Right lobe of liver (tissue), 6 donors: Measurements from ENCODE around the gene MICU2. TPM values are rescaled to one million over a fixed set of nuclear protein-coding genes. Genes with fewer than 3 reads are reported as not detected.

ENCODE experiments used
- ATAC-seq, 4 donors: fragments of 200-7000 bp; cut with Tn5 transposase; one replicate each; pipeline ENCODE4 v1.9.1; 2020; ENCODE audit warnings: mild to moderate bottlenecking in 4 of 4, moderate library complexity in 4 of 4
- DNase-seq, 3 donors: peaks; one replicate each; pipeline ENCODE4 v3.0.0-alpha.2; 2020
- H3K27ac ChIP-seq, 3 donors: fragments of 200-600 bp; one replicate each; pipeline ENCODE4 v1.8.0; 2022
- H3K27me3 ChIP-seq, 2 donors: fragments of 200-600 bp; one replicate each; pipeline ENCODE4 v1.8.0; 2022
- H3K36me3 ChIP-seq, 4 donors: fragments of 200-600 bp; sonication (generic) in 1 of 4; one replicate each; pipeline versions ENCODE4 v1.5.1 to v1.8.0; 2017 to 2022; ENCODE audit warnings: control low read depth in 1 of 4
- H3K4me1 ChIP-seq, 4 donors: fragments of 200-600 bp; sonication (generic) in 1 of 4; one replicate each; pipeline versions ENCODE4 v1.5.1 to v1.8.0; 2017 to 2022; ENCODE audit warnings: control low read depth in 1 of 4
- H3K4me3 ChIP-seq, 3 donors: fragments of 200-600 bp; one replicate each; pipeline ENCODE4 v1.8.0; 2022
- H3K9me3 ChIP-seq, 4 donors: fragments of 200-600 bp; sonication (generic) in 1 of 4; one replicate each; pipeline versions ENCODE4 v1.5.1 to v1.8.0; 2017 to 2022; ENCODE audit warnings: control low read depth in 1 of 4
- CTCF ChIP-seq, 4 donors: fragments of 200-600 bp in 3 of 4; fragments of 450-650 bp in 1 of 4; IDR thresholded peaks; one replicate each; pipeline versions ENCODE4 v1.5.1 to v1.8.0; 2016 to 2022; ENCODE audit warnings: antibody characterized with exemption in 4 of 4, mild to moderate bottlenecking in 2 of 4
- POLR2A ChIP-seq: fragments of 450-650 bp; IDR thresholded peaks from one replicate; pipeline ENCODE4 v1.6.1; 2017; ENCODE audit warnings: antibody characterized with exemption, mild to moderate bottlenecking
- WGBS: methylation state at CpG from one replicate; pipeline ENCODE4 v1.1.6; 2018; ENCODE audit warnings: low coverage, low lambda C conversion rate; ENCODE audit not compliant: insufficient coverage; ENCODE audit errors: missing lambda C conversion rate; 5-methylcytosine and 5-hydroxymethylcytosine counted together
- intact Hi-C, 2 donors: fragments of 100-400 bp; cut with DNase I; formaldehyde crosslinking; loops; one replicate each; pipeline versions ENCODE4 v1.11.2 to v1.14.1; 2022
- total RNA-seq, 6 experiments: library from RNA; depleted of rRNA in 2 of 6; stranded (reverse); fragments of >200 nt in 2 of 6; fragmentation: NEBNext Ultra II Directional in 3 of 6; extraction: Animal tissue kit (Norgen Biotek cat#: 25700) in 3 of 6; gene quantifications; one replicate each; pipeline versions ENCODE4 v1.1.0 to v1.2.4, GENCODE V29; 2016 to 2023
- donor health status: DM: no; HTN: yes; CAD: no.
- donor health status: DM: no; HTN: no; CAD: no.
- donor health status: DM: no; HTN: no; CAD: no.
- donor health status: DM: no; HTN: yes; CAD: no.
- donor health status: DM: no; HTN: yes; CAD: no.

MICU2 gene
- total RNA-seq, 6 experiments from 2014 or later, result 13.1 to 71.1 (median 16.4) TPM

- Histone ChIP-seq H3K27me3 (no peaks in the 10 kb centered on the region), H3K27ac (no peak overlapping the region), H3K4me1 (no peaks in the 10 kb centered on the region), H3K4me3 (no peak overlapping the region), H3K9me3 (no peaks in the 10 kb centered on the region), H3K36me3 (no peaks in the 10 kb centered on the region)
- TF ChIP-seq POLR2A, result no peak
- ATAC-seq (no peak), DNase-seq (no peak)
- intact Hi-C loops, result no loop called here
- 72% methylated on average over 4 of the region's 4 CpGs for WGBS
These were observed 9.8 kb upstream of the MICU2 start for GRCh38 chr13:21613791-21614190.

GRCh38 chr13:21611385-21611784 is 7.4 kb upstream of the MICU2 start:
- Histone ChIP-seq H3K4me3 (no peak overlapping the region), H3K27me3 (no peaks in the 10 kb centered on the region), H3K9me3 (no peaks in the 10 kb centered on the region), H3K27ac (no peak overlapping the region), H3K4me1 (no peaks in the 10 kb centered on the region), H3K36me3 (no peaks in the 10 kb centered on the region)
- TF ChIP-seq CTCF (IDR thresholded peaks at IDR 0.05) (no peak), POLR2A (no peak)
- 88% methylated on average over 10 of the region's 21 CpGs for whole genome bisulfite sequencing
- DNase-seq (no peak), ATAC-seq (no peak)
- intact Hi-C loops, result no loop called here

DNA sequence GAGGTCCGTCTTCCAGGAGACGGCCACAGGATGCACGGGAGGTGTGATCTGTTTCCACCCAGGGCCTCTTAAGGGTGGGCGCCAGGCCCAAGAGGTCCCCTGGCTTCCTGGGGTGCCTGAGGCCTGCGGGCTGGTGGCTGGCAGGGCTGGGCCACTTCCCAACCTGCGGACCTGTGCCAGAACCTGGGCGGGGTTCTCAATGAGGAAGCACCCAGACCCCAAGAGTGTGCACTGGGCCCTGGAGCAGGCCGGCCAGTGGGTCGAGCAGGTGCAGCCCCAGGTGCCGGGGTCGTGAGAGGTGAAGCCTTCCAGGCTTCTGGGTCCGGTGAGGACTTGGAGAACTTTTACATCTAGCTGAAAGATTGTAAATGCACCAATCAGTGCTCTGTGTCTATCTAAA is 6.7 kb upstream of the MICU2 start:
- WGBS, result no CpG with 5 or more reads among the region's 12 CpGs
- ATAC-seq, result peak in 1 of 4 donors; percentile 41

GRCh38 chr13:21608961-21609360 is 5.0 kb upstream of the MICU2 start:
- ATAC-seq, result no peak
- DNase-seq, result no peak
- Histone ChIP-seq H3K36me3 (no peaks in the 10 kb centered on the region), H3K4me1 (no peaks in the 10 kb centered on the region), H3K9me3 (no peaks in the 10 kb centered on the region), H3K27me3 (no peaks in the 10 kb centered on the region), H3K4me3 (no peak overlapping the region), H3K27ac (no peak overlapping the region)
- WGBS, result 52% methylated on average over 4 of the region's 4 CpGs
- no peak for TF ChIP-seq POLR2A
- no peak for TF ChIP-seq CTCF (IDR thresholded peaks at IDR 0.05)
- intact Hi-C loops, result no loop called here

More for the DNA sequence above, 6.7 kb upstream of the MICU2 start:
- no peak for DNase-seq
- Histone ChIP-seq H3K36me3 (no peaks in the 10 kb centered on the region), H3K27me3 (no peaks in the 10 kb centered on the region), H3K27ac (no peak overlapping the region), H3K4me3 (no peak overlapping the region), H3K9me3 (no peaks in the 10 kb centered on the region), H3K4me1 (no peaks in the 10 kb centered on the region)
- TF ChIP-seq POLR2A (no peak), CTCF (IDR thresholded peaks at IDR 0.05) (no peak)
- intact Hi-C loops, result no loop called here

GRCh38 chr13:21606796-21607195 is 2.8 kb upstream of the MICU2 start:
- H3K4me1 ChIP-seq, result no peaks in the 10 kb centered on the region

More at GRCh38 chr13:21606796-21607195, 2.8 kb upstream of the MICU2 start:
- intact Hi-C loops, result no loop called here
- no peak for TF ChIP-seq POLR2A
- no peak for TF ChIP-seq CTCF (IDR thresholded peaks at IDR 0.05)
- ATAC-seq (no peak), DNase-seq (no peak)
- 67% methylated on average over 3 of the region's 6 CpGs for WGBS
- Histone ChIP-seq H3K36me3 (no peaks in the 10 kb centered on the region), H3K27me3 (no peaks in the 10 kb centered on the region), H3K27ac (no peak overlapping the region), H3K9me3 (no peaks in the 10 kb centered on the region), H3K4me3 (no peak overlapping the region)
